Right lobe of liver (tissue), 4 donors: ENCODE measurements around the gene ZNF761.
"Not testable (repeated sequence)": the region's sequence is repeated elsewhere in the genome, so short reads cannot be mapped to it uniquely, and the experiment has no call there.

Experiments used
- CTCF ChIP-seq, 4 donors: fragments of 200-600 bp in 3 of 4; fragments of 450-650 bp in 1 of 4; IDR thresholded peaks; one replicate each; pipeline versions ENCODE4 v1.5.1 to v1.8.0; 2016 to 2022; ENCODE audit warnings: antibody characterized with exemption in 4 of 4, mild to moderate bottlenecking in 2 of 4
- POLR2A ChIP-seq: fragments of 450-650 bp; IDR thresholded peaks from one replicate; pipeline ENCODE4 v1.6.1; 2017; ENCODE audit warnings: antibody characterized with exemption, mild to moderate bottlenecking
- donor health status: DM: no; HTN: no; CAD: no.
- donor health status: DM: no; HTN: no; CAD: no.
- donor health status: DM: no; HTN: yes; CAD: no.

GRCh38 chr19:53503151-53503550 is 71.4 kb downstream of the ZNF761 start:
- TF ChIP-seq CTCF (IDR thresholded peaks at IDR 0.05); POLR2A: not testable (repeated sequence)
